ENCODE results near the gene B9D1. TPM values are rescaled to one million over a fixed set of nuclear protein-coding genes. Genes with fewer than 3 reads are reported as not detected.

The B9D1 gene, protein sequence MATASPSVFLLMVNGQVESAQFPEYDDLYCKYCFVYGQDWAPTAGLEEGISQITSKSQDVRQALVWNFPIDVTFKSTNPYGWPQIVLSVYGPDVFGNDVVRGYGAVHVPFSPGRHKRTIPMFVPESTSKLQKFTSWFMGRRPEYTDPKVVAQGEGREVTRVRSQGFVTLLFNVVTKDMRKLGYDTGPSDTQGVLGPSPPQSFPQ
- total RNA-seq (32.1 TPM), polyA plus RNA-seq (ENCODE audit: insufficient read depth, low read depth, low replicate concordance) (67.5 TPM)
- long read RNA-seq, donor 1, transcript B9D1-201 (7 exons, 908 nt), result major isoform, 6 of 26 reads
- long read RNA-seq, donor 1, partial matches to known transcripts, result 15 of 26 reads
- long read RNA-seq, donor 1, other reads (novel, unspliced or antisense), result 0 of 26 reads
- long read RNA-seq, donor 2, transcript B9D1-201 (7 exons, 908 nt), result major isoform, 11 of 16 reads
- long read RNA-seq, donor 2, partial matches to known transcripts, result 0 of 16 reads
- long read RNA-seq, donor 2, other reads (novel, unspliced or antisense), result 0 of 16 reads
- long read RNA-seq, donor 3, transcript B9D1-201 (7 exons, 908 nt), result major isoform, 14 of 25 reads
- long read RNA-seq, donor 3, partial matches to known transcripts, result 0 of 25 reads
- long read RNA-seq, donor 3, other reads (novel, unspliced or antisense), result 0 of 25 reads
- long read RNA-seq, donor 4, transcript B9D1-201 (7 exons, 908 nt), result major isoform, 6 of 57 reads
- long read RNA-seq, donor 4, partial matches to known transcripts, result 46 of 57 reads
- long read RNA-seq, donor 4, other reads (novel, unspliced or antisense), result 0 of 57 reads
- long read RNA-seq, donor 5, result 0 reads
- long read RNA-seq, donor 6, transcript B9D1-201 (7 exons, 908 nt), result major isoform, 30 of 37 reads
- long read RNA-seq, donor 6, partial matches to known transcripts, result 0 of 37 reads
- long read RNA-seq, donor 6, other reads (novel, unspliced or antisense), result 0 of 37 reads
- long read RNA-seq, donor 7, transcript B9D1-201 (7 exons, 908 nt), result major isoform, 7 of 24 reads
- long read RNA-seq, donor 7, partial matches to known transcripts, result 4 of 24 reads
- long read RNA-seq, donor 7, other reads (novel, unspliced or antisense), result 5 of 24 reads
- long read RNA-seq, donor 8, transcript B9D1-205 (6 exons, 601 nt), result minor isoform, 5 of 128 reads
- long read RNA-seq, donor 8, transcript B9D1-201 (7 exons, 908 nt), result major isoform, 8 of 128 reads
- long read RNA-seq, donor 8, partial matches to known transcripts, result 110 of 128 reads
- long read RNA-seq, donor 8, other reads (novel, unspliced or antisense), result 0 of 128 reads
- long read RNA-seq, donor 9, transcript B9D1-201 (7 exons, 908 nt), result major isoform, 7 of 75 reads
- long read RNA-seq, donor 9, partial matches to known transcripts, result 65 of 75 reads
- long read RNA-seq, donor 9, other reads (novel, unspliced or antisense), result 0 of 75 reads
- long read RNA-seq, donor 10, transcript B9D1-201 (7 exons, 908 nt), result major isoform, 16 of 25 reads
- long read RNA-seq, donor 10, partial matches to known transcripts, result 6 of 25 reads
- long read RNA-seq, donor 10, other reads (novel, unspliced or antisense), result 0 of 25 reads

DNA sequence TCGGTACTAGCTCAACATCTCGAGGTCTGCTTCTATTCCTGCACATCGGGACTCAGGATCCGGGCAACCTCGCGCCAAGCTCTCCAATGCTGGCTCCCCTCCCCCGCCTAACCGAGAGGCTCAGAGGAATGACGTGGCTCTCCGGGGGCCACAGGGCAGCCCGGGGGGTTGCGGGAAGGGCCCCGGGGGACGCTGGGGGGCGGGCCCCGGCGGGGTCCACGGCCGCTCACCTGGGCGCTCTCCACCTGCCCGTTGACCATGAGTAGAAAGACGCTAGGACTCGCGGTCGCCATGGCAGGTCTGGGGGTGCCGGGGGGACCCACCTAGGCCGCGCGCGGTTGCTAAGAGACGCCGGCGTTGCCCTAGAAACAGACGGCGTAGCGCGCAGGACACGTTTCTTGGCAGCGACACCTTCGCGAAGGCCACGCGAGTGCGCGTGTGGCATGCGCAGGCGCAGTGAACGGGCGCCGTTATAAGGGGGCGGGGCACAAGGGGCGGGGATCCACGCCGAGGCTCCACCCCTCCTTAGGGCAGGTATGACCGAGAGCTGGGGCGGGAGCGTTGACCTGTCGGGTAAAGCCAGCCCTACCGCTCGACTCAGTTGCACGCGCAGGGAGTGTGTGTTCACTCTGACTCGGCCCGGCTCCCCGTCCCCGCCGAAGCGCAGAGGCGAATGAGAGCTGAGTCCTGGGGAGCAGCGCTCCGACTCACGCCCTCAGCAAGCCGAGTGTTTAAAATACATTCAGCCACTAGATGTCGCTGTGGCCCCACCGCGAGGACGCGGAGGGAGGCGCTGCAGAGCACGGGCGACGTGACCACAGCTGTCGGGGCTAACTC, at the start of gene B9D1:
B9D1 (minus strand) TSS at position 447 of the 837 bp plus-strand sequence; CDS start at position 293, 154 bp downstream.
- H3K27me3 ChIP-seq (ENCODE audit: control insufficient read depth, insufficient read depth, low read length), result no peaks in the 10 kb centered on the region
- H3K9ac ChIP-seq (ENCODE audit: low read length in 3 of 3), result peak within 1 kb of the TSS; percentile 4 to 94 (median 86)
- peak within 1 kb of the TSS; percentile 50 to 86 for H3K27ac ChIP-seq (ENCODE audit: low read depth in 2 of 2, low read length in 2 of 2)
- TF ChIP-seq, protein P1, sequence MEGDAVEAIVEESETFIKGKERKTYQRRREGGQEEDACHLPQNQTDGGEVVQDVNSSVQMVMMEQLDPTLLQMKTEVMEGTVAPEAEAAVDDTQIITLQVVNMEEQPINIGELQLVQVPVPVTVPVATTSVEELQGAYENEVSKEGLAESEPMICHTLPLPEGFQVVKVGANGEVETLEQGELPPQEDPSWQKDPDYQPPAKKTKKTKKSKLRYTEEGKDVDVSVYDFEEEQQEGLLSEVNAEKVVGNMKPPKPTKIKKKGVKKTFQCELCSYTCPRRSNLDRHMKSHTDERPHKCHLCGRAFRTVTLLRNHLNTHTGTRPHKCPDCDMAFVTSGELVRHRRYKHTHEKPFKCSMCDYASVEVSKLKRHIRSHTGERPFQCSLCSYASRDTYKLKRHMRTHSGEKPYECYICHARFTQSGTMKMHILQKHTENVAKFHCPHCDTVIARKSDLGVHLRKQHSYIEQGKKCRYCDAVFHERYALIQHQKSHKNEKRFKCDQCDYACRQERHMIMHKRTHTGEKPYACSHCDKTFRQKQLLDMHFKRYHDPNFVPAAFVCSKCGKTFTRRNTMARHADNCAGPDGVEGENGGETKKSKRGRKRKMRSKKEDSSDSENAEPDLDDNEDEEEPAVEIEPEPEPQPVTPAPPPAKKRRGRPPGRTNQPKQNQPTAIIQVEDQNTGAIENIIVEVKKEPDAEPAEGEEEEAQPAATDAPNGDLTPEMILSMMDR (IDR thresholded peaks at IDR 0.05; ENCODE audit: borderline replicate concordance, extremely low read depth, insufficient read depth), result peak; percentile 98
- H3K4me3 ChIP-seq (ENCODE audit: low read length in 3 of 3), result peak within 1 kb of the TSS; percentile 60 to 91 (median 85)
- DNase-seq (peak; percentile 95 to 98 (median 97)), FAIRE-seq (no peak)
- intact Hi-C loops (cut with DNase I), result loop anchor here (10.0 kb wide), 1 partner anchor 82 kb away; no protein-coding TSS in a partner anchor
- H3K4me1 ChIP-seq (ENCODE audit: control insufficient read depth in 2 of 3, insufficient read depth in 2 of 3, low read depth in 1 of 3, low read length in 3 of 3), result peaks cover 0 to 5% (median 0%) of the 10 kb centered on the region in 3 donors
- no peaks in the 10 kb centered on the region for H3K9me3 ChIP-seq (ENCODE audit: control insufficient read depth in 2 of 3, insufficient read depth in 1 of 3, low read length in 3 of 3)
- peaks cover 0 to 5% (median 0%) of the 10 kb centered on the region in 3 donors for H3K36me3 ChIP-seq (ENCODE audit: control insufficient read depth in 2 of 3, insufficient read depth in 3 of 3, low read length in 3 of 3)

DNA sequence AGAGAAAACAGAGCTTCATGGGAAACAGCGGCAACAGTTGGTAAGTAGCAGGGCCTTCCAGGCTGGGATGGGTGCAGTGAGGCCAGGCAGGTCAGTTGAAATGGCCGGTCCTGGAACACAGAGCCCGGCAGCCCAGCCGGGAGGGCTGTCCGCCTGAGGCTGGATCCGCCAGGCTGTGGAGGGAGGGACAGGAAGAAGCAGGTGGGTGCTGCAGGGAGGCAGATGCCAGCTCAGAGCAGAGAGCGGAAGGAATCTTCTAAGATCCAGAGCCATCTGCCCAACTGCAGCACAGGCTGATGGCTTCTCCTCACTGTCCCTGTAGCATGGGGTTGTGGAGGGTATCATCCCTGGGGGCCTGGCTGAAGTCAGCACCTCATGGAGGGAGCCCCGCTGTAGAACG, 49.1 kb upstream of the B9D1 start:
- Histone ChIP-seq H3K4me3 (ENCODE audit: low read length in 3 of 3) (no peak overlapping the region), H3K9me3 (ENCODE audit: control insufficient read depth in 2 of 3, insufficient read depth in 1 of 3, low read length in 3 of 3) (no peaks in the 10 kb centered on the region)
- intact Hi-C loops (cut with DNase I), result no loop called here

More for the DNA sequence above, 49.1 kb upstream of the B9D1 start:
- no peak overlapping the region for H3K27ac ChIP-seq (ENCODE audit: low read depth in 2 of 2, low read length in 2 of 2)
- TF ChIP-seq, protein P1 (IDR thresholded peaks at IDR 0.05; ENCODE audit: borderline replicate concordance, extremely low read depth, insufficient read depth), result no peak
- H3K4me1 ChIP-seq (ENCODE audit: control insufficient read depth in 2 of 3, insufficient read depth in 2 of 3, low read depth in 1 of 3, low read length in 3 of 3), result no peaks in the 10 kb centered on the region
- H3K36me3 ChIP-seq (ENCODE audit: control insufficient read depth in 2 of 3, insufficient read depth in 3 of 3, low read length in 3 of 3), result no peaks in the 10 kb centered on the region
- H3K9ac ChIP-seq (ENCODE audit: low read length in 3 of 3), result no peak overlapping the region
- DNase-seq, result peak in 1 of 5 donors; percentile 37
- FAIRE-seq, result no peak
- no peaks in the 10 kb centered on the region for H3K27me3 ChIP-seq (ENCODE audit: control insufficient read depth, insufficient read depth, low read length)
